NCI-H774 (cell line): Measurements from ENCODE around the gene ACVR2B.

ENCODE experiments used
- DNase-seq: peaks from one replicate; lab custom pipeline; 2025; lab: John Stamatoyannopoulos, UW

Gene ACVR2B

GRCh38 chr3:38488949-38489348 is 35.3 kb downstream of the ACVR2B start:
- DNase-seq, result no peak

DNA sequence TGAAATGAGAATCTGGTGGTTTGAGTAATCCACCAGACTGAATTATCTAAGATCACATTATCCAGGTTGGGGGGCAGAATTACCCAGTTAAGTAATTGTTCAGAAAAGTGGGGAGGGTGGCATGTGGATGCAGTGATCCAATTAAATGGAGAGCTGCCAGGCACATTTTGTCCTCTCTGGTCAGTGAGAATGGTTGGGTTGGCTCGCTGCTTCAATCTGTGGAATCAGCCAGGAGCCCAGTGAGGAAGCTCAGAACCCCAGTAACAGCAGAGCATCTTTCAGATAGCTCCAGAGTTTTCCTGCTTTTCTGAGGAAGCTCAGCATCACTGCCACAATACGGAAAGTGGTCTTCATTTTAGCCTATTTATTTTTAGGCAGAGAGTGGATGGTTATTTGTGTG is 36.1 kb downstream of the ACVR2B start:
- DNase-seq, result no peak

GRCh38 chr3:38490281-38491030 is 36.8 kb downstream of the ACVR2B start:
- no peak for DNase-seq

- no peak for DNase-seq
Observed at GRCh38 chr3:38491215-38491614, 37.5 kb downstream of the ACVR2B start.

GRCh38 chr3:38493031-38493430 is 39.3 kb downstream of the ACVR2B start:
- DNase-seq, result no peak

- DNase-seq, result peak; percentile 62
Observed at GRCh38 chr3:38496131-38496910, 42.6 kb downstream of the ACVR2B start, which contains the start of gene EXOG. Gene EXOG, plus strand, starts transcription at chr3:38496340. Its CDS starts 28 bp downstream, at chr3:38496368.

DNA sequence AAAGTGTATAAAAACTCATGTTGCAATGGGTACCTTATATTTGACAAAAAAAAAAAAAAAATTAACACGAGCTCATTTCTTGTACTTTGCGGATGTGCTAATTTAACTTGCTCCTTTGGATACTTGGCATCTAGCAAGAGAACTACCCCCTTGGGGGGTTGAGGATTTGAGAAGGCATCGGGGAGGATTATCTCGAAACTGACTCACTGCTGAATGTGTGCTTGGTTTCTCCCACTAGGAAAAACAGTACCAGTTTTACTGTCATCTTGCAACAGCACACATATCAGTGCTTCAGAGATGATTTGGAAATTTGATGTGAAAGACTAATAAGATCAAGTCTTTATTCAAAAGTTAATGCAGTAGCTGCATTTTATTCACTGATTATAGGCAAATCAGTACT is 43.3 kb downstream of the ACVR2B start:
- DNase-seq, result no peak

DNA sequence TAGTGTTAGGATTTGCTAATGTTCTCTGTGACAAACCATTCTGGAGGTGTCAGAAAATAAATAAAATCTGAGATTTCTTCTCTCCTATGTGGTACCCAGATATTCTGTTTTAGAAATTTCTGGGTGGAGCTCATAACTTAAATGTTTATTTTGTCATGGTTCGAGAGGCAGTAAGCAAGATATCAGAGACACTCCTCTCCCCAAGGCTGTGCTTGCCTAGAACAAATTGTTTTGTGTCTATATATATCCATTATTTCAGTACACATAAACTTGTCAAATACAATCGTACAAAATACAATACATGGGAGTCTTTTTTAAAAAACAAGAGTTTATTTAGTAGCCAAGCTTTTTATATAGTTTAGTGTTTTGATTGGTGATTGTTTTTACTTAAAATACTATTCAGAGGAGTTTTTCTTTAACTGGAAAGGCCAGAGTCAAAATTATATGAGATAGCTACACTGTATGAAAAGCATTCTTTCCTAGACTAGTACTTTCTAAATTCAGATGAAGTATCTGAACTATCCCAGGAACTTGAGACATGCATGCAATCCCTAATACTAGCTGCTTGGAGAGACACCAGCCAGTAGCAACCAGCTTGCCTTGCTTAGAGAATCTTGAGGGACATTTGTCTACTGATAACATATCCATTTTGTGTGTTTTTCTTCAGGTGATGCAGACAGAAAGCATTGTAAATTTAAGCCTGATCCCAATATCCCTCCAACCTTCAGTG is 47.2 kb downstream of the ACVR2B start:
- DNase-seq, result no peak

- no peak for DNase-seq
Observed at GRCh38 chr3:38507120-38507519, 53.4 kb downstream of the ACVR2B start.

DNA sequence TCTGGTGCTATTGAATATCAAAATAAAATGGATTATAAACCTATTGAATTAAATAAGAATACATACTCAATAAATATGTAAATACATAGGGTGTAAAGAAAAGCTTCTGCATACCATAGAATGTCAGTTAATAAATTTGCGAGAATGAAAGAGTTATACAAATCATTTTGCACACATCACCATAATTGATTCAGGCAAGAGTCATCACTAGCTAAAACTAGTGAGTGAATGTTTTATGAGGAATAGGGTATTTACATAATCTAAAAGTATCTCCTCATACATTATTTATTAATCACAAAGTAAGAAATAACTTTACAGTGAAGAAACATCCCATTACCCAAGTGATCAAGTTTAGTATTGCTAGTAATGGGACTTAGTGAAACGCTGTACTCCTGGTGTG is 56.0 kb downstream of the ACVR2B start:
- DNase-seq, result no peak

DNA sequence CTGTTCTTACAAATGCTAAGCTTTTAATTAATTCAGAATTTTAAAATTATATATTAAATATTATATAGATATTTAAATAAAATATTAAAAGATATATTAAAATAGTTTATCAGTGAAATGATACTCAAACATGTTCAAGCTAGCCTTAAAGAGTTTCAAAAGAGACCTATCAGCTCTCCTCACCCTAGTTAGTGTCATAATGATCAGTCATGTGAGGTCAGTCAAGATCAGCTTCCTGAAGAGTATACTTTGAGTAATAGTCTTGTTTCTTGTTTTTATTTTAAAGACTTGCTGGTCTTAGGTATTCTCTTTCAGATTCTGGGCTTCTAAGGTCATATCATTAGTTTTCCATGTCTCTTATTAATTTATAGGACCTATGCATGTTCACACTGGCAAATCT is 56.9 kb downstream of the ACVR2B start:
- no peak for DNase-seq

- DNase-seq, result no peak
Observed at GRCh38 chr3:38511546-38511945, 57.9 kb downstream of the ACVR2B start.

DNA sequence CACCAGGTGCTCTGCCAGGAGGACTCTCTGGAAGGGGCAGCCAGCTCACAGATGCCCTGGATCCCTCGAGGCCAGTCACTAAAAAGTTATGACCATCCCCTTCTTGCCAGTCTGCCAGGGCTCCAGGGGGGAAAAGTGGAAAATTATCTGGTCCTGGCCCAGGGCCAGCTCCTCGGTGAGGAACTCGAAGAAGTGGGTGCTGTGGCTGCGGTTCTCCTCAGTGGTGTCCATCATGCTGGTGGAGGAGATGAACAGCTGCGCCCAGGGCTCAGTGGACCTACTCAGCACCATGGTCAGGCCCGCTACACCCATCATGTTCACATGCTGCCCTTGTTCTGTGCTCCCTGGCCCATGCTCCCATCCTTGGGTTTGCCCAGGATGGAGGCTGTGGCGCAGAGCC is 61.7 kb downstream of the ACVR2B start:
- no peak for DNase-seq

DNA sequence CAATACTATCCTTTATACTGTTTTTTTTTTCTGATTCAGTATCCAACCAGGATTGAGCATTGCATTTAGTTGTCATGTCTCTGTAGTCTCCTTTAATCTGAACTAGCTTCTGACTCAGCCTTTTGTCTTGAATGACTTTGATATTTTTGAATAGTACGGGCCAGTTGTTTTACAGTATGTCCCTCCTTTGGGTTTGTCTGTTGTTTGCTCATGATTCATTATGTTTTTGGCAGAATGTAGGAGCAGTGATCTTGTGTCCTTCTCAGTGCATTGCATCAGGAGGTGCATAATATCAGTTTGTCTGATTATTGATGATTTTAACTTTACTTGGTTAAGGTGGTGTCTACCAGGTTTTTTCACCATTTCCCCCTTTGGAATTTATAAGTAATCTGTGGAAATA is 63.0 kb downstream of the ACVR2B start:
- no peak for DNase-seq

GRCh38 chr3:38519000-38519399 is 65.3 kb downstream of the ACVR2B start:
- DNase-seq, result no peak

GRCh38 chr3:38519651-38520050 is 66.0 kb downstream of the ACVR2B start:
- no peak for DNase-seq

GRCh38 chr3:38521391-38521987 is 67.8 kb downstream of the ACVR2B start:
- DNase-seq, result peak; percentile 33

DNA sequence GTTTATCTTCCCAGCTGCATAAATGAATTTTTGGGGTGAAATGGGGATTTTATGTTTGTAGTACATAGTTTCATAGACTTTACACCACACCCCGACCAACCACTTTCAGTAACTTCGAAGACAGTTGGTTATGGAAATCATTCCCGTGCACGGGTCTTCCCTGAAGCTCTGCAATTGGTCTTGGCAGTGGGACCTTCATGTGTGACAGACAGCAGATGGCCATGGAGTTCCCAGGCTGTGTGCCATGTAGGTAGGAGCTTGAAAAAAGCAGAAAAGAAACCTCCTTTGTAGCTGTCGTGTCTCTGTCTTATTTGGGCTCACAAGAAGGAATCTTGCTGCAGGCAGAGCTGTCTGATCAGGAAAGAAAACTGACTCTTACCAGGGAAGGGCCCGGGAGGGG is 68.3 kb downstream of the ACVR2B start:
- DNase-seq, result no peak

GRCh38 chr3:38524141-38524739 is 70.5 kb downstream of the ACVR2B start:
- no peak for DNase-seq

DNA sequence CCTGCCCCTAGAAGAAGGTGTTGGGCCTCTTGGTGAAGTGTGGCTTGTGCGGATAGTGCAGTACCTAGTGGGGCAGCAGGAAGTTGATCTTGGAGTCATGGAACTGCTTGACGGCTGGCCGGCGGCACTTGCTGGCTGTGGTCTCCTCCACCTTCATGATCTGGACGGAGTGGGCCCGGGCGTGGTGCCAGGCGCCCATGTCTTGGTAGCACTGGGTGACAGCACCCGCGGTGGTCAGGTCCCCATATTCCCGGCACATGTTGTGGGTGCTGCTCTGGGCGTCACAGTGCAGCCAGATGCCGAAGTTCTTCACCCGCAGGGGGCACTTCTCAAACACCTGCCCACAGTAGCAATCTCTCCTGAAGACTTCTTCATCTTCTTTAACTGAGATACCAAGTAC is 73.1 kb downstream of the ACVR2B start:
- DNase-seq, result no peak

DNA sequence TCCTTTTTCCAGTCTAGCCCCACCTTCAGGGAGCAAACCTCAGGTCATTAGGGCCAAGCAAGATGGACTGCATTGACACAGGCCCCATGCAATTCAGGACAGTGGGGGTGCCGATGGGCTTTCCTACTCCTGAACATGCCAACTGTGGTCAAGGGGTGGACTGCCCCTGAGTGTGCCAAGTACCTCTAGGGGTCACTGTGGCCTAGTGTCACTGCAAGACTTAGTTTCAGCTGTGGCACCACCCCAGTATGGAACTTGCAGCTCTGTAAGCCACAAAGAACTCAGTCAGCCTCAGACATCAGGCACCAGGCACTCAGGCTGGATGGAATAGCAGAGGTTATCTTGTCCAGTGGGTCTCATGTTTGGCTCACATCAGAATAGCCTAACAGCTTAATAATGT is 74.8 kb downstream of the ACVR2B start:
- DNase-seq, result no peak

DNA sequence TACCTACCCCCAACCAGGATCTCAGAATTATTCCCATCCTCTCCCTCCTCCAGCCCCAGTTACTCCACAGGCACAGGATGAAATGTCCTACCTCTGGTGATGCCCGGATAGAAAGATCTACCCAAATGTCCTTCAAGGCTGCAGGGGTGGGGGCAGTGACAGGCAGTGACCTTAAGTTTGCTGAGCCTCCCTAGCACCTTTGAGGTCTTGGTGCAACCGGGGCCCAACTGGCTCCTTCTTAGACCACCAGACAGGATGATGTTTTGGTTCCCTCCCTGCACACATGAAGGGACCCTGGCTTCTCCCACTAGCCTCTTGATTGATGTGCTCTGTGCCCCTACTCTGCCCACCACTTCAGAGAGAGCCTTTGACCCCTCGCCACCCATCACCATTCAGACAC is 78.8 kb downstream of the ACVR2B start:
- DNase-seq, result no peak
